K562 (cell line): Measurements from ENCODE around the gene BCAM. TPM values are rescaled to one million over a fixed set of nuclear protein-coding genes. Genes with fewer than 3 reads are reported as not detected.

Source experiments
- BCOR ChIP-seq: fragments of 450-650 bp; IDR thresholded peaks from 2 replicates; pipeline ENCODE4 v1.6.1; 2016
- ERF ChIP-seq: fragments of 450-650 bp; formaldehyde crosslinking; IDR thresholded peaks from 2 replicates; pipeline ENCODE4 v1.4.0; 2020; ENCODE audit warnings: mild to moderate bottlenecking, mixed read lengths
- JUND ChIP-seq, 2 experiments: IDR thresholded peaks; 2 replicates in 1 of 2; 3 replicates in 1 of 2; pipeline ENCODE4 v1.6.1; 2011; ENCODE audit warnings: borderline replicate concordance in 2 of 2, low read depth in 2 of 2, low read length in 2 of 2, improper control_type of control experiment in 1 of 2, missing biosample characterization in 1 of 2, missing genetic modification characterization in 1 of 2, missing genetic modification reagents in 1 of 2
- NR3C1 ChIP-seq: sonication (generic); formaldehyde crosslinking; IDR thresholded peaks from 2 replicates; pipeline ENCODE4 v1.8.1; 2022; ENCODE audit warnings: missing genetic modification reagents
- POLR2H ChIP-seq: IDR thresholded peaks from 2 replicates; pipeline ENCODE4 v1.6.1; 2016; ENCODE audit warnings: missing genetic modification characterization, low read depth, mild to moderate bottlenecking, control low read depth, missing compliant biosample characterization, moderate library complexity
- ZNF121 ChIP-seq: sonication (generic); formaldehyde crosslinking; conservative IDR thresholded peaks from 2 replicates; pipeline ENCODE4 v1.8.0; 2022; ENCODE audit warnings: missing genetic modification reagents
- polyA plus RNA-seq, 8 experiments: library from polyadenylated mRNA; depleted of rRNA in 4 of 8; stranded (reverse) in 5 of 8; unstranded in 3 of 8; fragments of >200 nt; fragmentation: Nextera tagmentation in 2 of 8; fragmentation: Illumina TruSeq in 1 of 8; extraction: Ambion mirVana in 2 of 8; extraction: Trizol in 1 of 8; gene quantifications; 2 replicates each; pipeline versions ENCODE4 v1.2.1 to v1.2.3, GENCODE V29; 2011 to 2014; ENCODE audit warnings: inconsistent platforms in 1 of 8, missing spikeins in 1 of 8
- total RNA-seq, 7 experiments: library from RNA; depleted of rRNA in 6 of 7; stranded (reverse); fragments of >200 nt in 6 of 7; fragmentation: Illumina TruSeq in 2 of 7; extraction: Trizol in 2 of 7; gene quantifications; 2 replicates each; pipeline versions ENCODE4 v1.2.1 to v1.2.3, GENCODE V29; 2011 to 2021; ENCODE audit warnings: low replicate concordance in 1 of 7
- TF ChIP-seq, protein P1 (sequence below): fragments of 450-650 bp; IDR thresholded peaks from 2 replicates; pipeline ENCODE4 v1.6.1; 2017; ENCODE audit warnings: antibody characterized with exemption
- TF ChIP-seq, protein P2 (sequence below): fragments of 450-650 bp; formaldehyde crosslinking; IDR thresholded peaks from 2 replicates; pipeline ENCODE4 v1.4.0; 2022; ENCODE audit warnings: missing genetic modification characterization

BCAM gene
- total and polyA plus RNA-seq, 9 of the 15 experiments (the other 6 are each of a cell fraction or from before 2014, with no cell fraction given), result 0.07 to 1.3 (median 0.33) TPM; not detected in 2

DNA sequence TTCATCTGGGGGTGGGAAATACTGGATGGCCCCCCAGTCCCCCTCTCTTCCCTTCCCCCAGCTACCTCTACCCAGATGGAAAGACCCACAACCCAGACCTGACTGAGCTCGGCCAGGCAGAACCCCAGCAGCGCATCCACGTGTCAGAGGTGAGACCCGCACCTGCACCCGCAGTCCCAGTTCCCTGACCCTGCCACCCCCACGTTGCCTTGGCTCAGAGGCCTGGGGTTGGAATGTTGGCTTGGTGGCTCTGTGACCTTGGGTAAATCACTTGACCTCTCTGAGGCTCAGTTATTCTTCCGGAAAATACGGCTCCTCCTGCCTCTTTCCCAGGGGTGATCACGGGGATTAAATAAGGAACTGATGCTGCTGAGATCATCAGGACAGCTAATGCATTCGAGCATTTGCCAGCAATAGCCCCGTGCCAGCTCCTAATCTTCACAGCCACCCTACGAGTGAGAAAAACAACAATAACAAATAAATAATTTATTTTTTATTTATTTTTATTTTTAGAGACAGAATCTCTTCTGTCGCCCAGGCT is 18.9 kb upstream of the BCAM start (continued):
- TF ChIP-seq JUND (IDR thresholded peaks at IDR 0.05; ENCODE audit: borderline replicate concordance, low read depth, low read length) (no peak), JUND (tag; IDR thresholded peaks at IDR 0.05; ENCODE audit: borderline replicate concordance, low read depth, low read length) (no peak), ERF (no peak), ZNF121 (CRISPR knock-in tag) (no peak), POLR2H (tag) (no peak), NR3C1 (no peak), BCOR (0 out of 2 replicates have a peak, but pooled peaks have one; percentile 19)
- TF ChIP-seq, protein P1, sequence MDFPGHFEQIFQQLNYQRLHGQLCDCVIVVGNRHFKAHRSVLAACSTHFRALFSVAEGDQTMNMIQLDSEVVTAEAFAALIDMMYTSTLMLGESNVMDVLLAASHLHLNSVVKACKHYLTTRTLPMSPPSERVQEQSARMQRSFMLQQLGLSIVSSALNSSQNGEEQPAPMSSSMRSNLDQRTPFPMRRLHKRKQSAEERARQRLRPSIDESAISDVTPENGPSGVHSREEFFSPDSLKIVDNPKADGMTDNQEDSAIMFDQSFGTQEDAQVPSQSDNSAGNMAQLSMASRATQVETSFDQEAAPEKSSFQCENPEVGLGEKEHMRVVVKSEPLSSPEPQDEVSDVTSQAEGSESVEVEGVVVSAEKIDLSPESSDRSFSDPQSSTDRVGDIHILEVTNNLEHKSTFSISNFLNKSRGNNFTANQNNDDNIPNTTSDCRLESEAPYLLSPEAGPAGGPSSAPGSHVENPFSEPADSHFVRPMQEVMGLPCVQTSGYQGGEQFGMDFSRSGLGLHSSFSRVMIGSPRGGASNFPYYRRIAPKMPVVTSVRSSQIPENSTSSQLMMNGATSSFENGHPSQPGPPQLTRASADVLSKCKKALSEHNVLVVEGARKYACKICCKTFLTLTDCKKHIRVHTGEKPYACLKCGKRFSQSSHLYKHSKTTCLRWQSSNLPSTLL, result no peak
- TF ChIP-seq, protein P2, sequence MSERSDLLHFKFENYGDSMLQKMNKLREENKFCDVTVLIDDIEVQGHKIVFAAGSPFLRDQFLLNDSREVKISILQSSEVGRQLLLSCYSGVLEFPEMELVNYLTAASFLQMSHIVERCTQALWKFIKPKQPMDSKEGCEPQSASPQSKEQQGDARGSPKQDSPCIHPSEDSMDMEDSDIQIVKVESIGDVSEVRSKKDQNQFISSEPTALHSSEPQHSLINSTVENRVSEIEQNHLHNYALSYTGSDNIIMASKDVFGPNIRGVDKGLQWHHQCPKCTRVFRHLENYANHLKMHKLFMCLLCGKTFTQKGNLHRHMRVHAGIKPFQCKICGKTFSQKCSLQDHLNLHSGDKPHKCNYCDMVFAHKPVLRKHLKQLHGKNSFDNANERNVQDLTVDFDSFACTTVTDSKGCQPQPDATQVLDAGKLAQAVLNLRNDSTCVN, result no peak
